H1 (cell line): ENCODE measurements around the gene ASCC3. TPM values are rescaled to one million over a fixed set of nuclear protein-coding genes. Genes with fewer than 3 reads are reported as not detected.

ENCODE experiments used
- CTCF ChIA-PET: fragments of 300-600 bp; sonication (Branson Sonifier 250); formaldehyde crosslinking; loops from one replicate; lab custom pipeline; 2021; ENCODE audit not compliant: partially characterized antibody; lab: Charles Lee
- POLR2A ChIA-PET: fragments of 300-600 bp; sonication (Branson Sonifier 250); formaldehyde crosslinking; loops from one replicate; lab custom pipeline; 2021; ENCODE audit warnings: inconsistent platforms; ENCODE audit not compliant: partially characterized antibody; lab: Charles Lee
- DNase-seq, 2 experiments: peaks; one replicate each; pipeline versions ENCODE4 v3.0.0 to v3.0.0-alpha.2; 2010 to 2022; ENCODE audit warnings: low spot score in 2 of 2, low read depth in 1 of 2, mixed read lengths in 1 of 2
- FAIRE-seq: peaks from 2 replicates; lab custom pipeline; 2011; peaks lifted over from hg19 to GRCh38; lab: Jason Lieb, UNC
- H2AFZ ChIP-seq: 2 replicates; pipeline ENCODE4 v1.8.1; 2012; ENCODE audit warnings: low read length, inconsistent platforms
- H2AK5ac ChIP-seq: 2 replicates; pipeline ENCODE4 v1.6.1; 2013; ENCODE audit warnings: low read depth, low read length
- H2BK120ac ChIP-seq: replicated peaks from 2 replicates; pipeline ENCODE3; 2013; ENCODE audit warnings: low read depth, low read length, inconsistent platforms
- H2BK12ac ChIP-seq: 2 replicates; pipeline ENCODE4 v1.6.1; 2013; ENCODE audit warnings: low read depth, low read length
- H2BK15ac ChIP-seq: 2 replicates; pipeline ENCODE4 v1.6.1; 2013; ENCODE audit warnings: low read length
- H2BK20ac ChIP-seq: 2 replicates; pipeline ENCODE4 v1.6.1; 2013; ENCODE audit warnings: low read length
- H2BK5ac ChIP-seq: 2 replicates; pipeline ENCODE4 v1.6.1; 2013; ENCODE audit warnings: low read depth, low read length
- H3K14ac ChIP-seq: 2 replicates; pipeline ENCODE4 v1.6.1; 2013; ENCODE audit warnings: inconsistent platforms; ENCODE audit not compliant: insufficient read length
- H3K18ac ChIP-seq: 2 replicates; pipeline ENCODE4 v1.6.1; 2013; ENCODE audit warnings: low read length; ENCODE audit errors: extremely low read depth
- H3K23ac ChIP-seq: 2 replicates; pipeline ENCODE4 v1.6.1; 2013; ENCODE audit warnings: inconsistent platforms; ENCODE audit not compliant: insufficient read length
- H3K23me2 ChIP-seq: 2 replicates; pipeline ENCODE4 v1.6.1; 2013; ENCODE audit warnings: low read depth, low read length
- H3K27ac ChIP-seq: 2 replicates; pipeline ENCODE4 v1.6.1; 2011; ENCODE audit warnings: low read depth, low read length, inconsistent platforms
- H3K27me3 ChIP-seq, 4 experiments: replicated peaks in 1 of 4; 1 replicate in 1 of 4; 2 replicates in 3 of 4; pipeline versions ENCODE4 v1.6.1 to v1.8.1; 2011 to 2013; ENCODE audit warnings: low read length in 3 of 4, mild to moderate bottlenecking in 3 of 4, inconsistent platforms in 2 of 4, mixed read lengths in 2 of 4, moderate library complexity in 1 of 4; ENCODE audit not compliant: control insufficient read depth in 3 of 4, insufficient read depth in 3 of 4; ENCODE audit errors: extremely low read depth in 1 of 4
- H3K36me3 ChIP-seq, 4 experiments: 2 replicates each; pipeline versions ENCODE4 v1.6.1 to v1.8.1; 2011 to 2013; ENCODE audit warnings: mild to moderate bottlenecking in 4 of 4, low read length in 3 of 4, moderate library complexity in 2 of 4, control low read depth in 1 of 4, inconsistent platforms in 1 of 4; ENCODE audit not compliant: insufficient read depth in 4 of 4, control insufficient read depth in 2 of 4
- H3K4ac ChIP-seq: replicated peaks from 2 replicates; pipeline ENCODE3; 2013; ENCODE audit warnings: low read length, low read depth, mixed read lengths, inconsistent platforms; ENCODE audit not compliant: insufficient read length
- H3K4me1 ChIP-seq, 4 experiments: replicated peaks in 1 of 4; 1 replicate in 1 of 4; 2 replicates in 3 of 4; pipeline versions ENCODE4 v1.6.1 to v1.8.1; 2011 to 2013; ENCODE audit warnings: low read length in 3 of 4, inconsistent platforms in 2 of 4, mixed read lengths in 1 of 4; ENCODE audit not compliant: insufficient read depth in 4 of 4, control insufficient read depth in 3 of 4
- H3K4me2 ChIP-seq, 2 experiments: 2 replicates each; pipeline versions ENCODE4 v1.6.1 to v1.8.1; 2011 to 2013; ENCODE audit warnings: low read depth in 2 of 2, low read length in 2 of 2, control low read depth in 1 of 2, inconsistent platforms in 1 of 2, mild to moderate bottlenecking in 1 of 2; ENCODE audit not compliant: insufficient read depth in 1 of 2
- H3K4me3 ChIP-seq, 4 experiments: fragments of 200-600, 300-600 bp in 1 of 4; sonication (generic), shearing (Covaris generic), sonication (Bioruptor Twin) in 1 of 4; 2 replicates each; pipeline versions ENCODE4 v1.5.1 to v1.8.1; 2011 to 2016; ENCODE audit warnings: low read length in 4 of 4, low read depth in 3 of 4, control low read depth in 2 of 4, inconsistent platforms in 2 of 4, mild to moderate bottlenecking in 2 of 4, mixed read lengths in 1 of 4, moderate library complexity in 1 of 4; ENCODE audit not compliant: insufficient read depth in 2 of 4; ENCODE audit errors: extremely low read depth in 1 of 4
- H3K56ac ChIP-seq: replicated peaks from 2 replicates; pipeline ENCODE3; 2013; ENCODE audit warnings: low read depth, mild to moderate bottlenecking, mixed read lengths, low read length, inconsistent platforms; ENCODE audit not compliant: insufficient read length
- H3K79me1 ChIP-seq: 2 replicates; pipeline ENCODE4 v1.6.1; 2013; ENCODE audit warnings: low read depth, low read length, control low read depth
- H3K79me2 ChIP-seq, 2 experiments: 2 replicates each; pipeline versions ENCODE4 v1.6.1 to v1.8.1; 2012 to 2013; ENCODE audit warnings: low read length in 2 of 2, mild to moderate bottlenecking in 2 of 2, inconsistent platforms in 1 of 2; ENCODE audit not compliant: insufficient read depth in 2 of 2, control insufficient read depth in 1 of 2
- H3K9ac ChIP-seq, 4 experiments: replicated peaks in 1 of 4; 1 replicate in 1 of 4; 2 replicates in 3 of 4; pipeline versions ENCODE4 v1.6.1 to v1.8.1; 2011 to 2013; ENCODE audit warnings: low read depth in 3 of 4, low read length in 3 of 4, control low read depth in 2 of 4, mild to moderate bottlenecking in 2 of 4, moderate library complexity in 2 of 4, inconsistent platforms in 1 of 4; ENCODE audit errors: extremely low read depth in 1 of 4
- H3K9me3 ChIP-seq, 2 experiments: 2 replicates each; pipeline versions ENCODE4 v1.6.1 to v1.8.1; 2012 to 2013; ENCODE audit warnings: mild to moderate bottlenecking in 2 of 2, moderate library complexity in 2 of 2, control low read depth in 1 of 2, inconsistent platforms in 1 of 2, low read depth in 1 of 2, low read length in 1 of 2, mixed read lengths in 1 of 2; ENCODE audit not compliant: insufficient read depth in 2 of 2
- H4K20me1 ChIP-seq, 2 experiments: replicated peaks in 1 of 2; 2 replicates each; pipeline versions ENCODE3 to v1.8.1; 2011 to 2013; ENCODE audit warnings: inconsistent platforms in 2 of 2, low read length in 2 of 2, mild to moderate bottlenecking in 1 of 2; ENCODE audit not compliant: insufficient read depth in 2 of 2, control insufficient read depth in 1 of 2
- H4K5ac ChIP-seq: 2 replicates; pipeline ENCODE4 v1.6.1; 2013; ENCODE audit warnings: low read length, low read depth, mixed read lengths, inconsistent platforms; ENCODE audit not compliant: insufficient read length
- H4K8ac ChIP-seq: 2 replicates; pipeline ENCODE4 v1.8.0; 2013; ENCODE audit warnings: mild to moderate bottlenecking, moderate library complexity, low read length, inconsistent platforms; ENCODE audit not compliant: insufficient read depth; ENCODE audit errors: extremely low read depth
- H4K91ac ChIP-seq: replicated peaks from 2 replicates; pipeline ENCODE3; 2013; ENCODE audit warnings: low read length, mixed read lengths, inconsistent platforms; ENCODE audit not compliant: insufficient read length
- CTBP2 ChIP-seq: IDR thresholded peaks from 2 replicates; pipeline ENCODE4 v1.7.0; 2011; ENCODE audit warnings: borderline replicate concordance, mild to moderate bottlenecking, moderate library complexity, mixed read lengths, low read length; ENCODE audit not compliant: insufficient read depth, insufficient read length
- EGR1 ChIP-seq: IDR thresholded peaks from 2 replicates; pipeline ENCODE4 v1.6.1; 2011; ENCODE audit warnings: low read depth, low read length, borderline replicate concordance
- EZH2 ChIP-seq: fragments of 200-600 bp; sonication (generic); IDR thresholded peaks from 2 replicates; pipeline ENCODE4 v1.7.1; 2012; ENCODE audit warnings: low read depth, mild to moderate bottlenecking, moderate library complexity, low read length, inconsistent platforms; ENCODE audit not compliant: severe bottlenecking
- JUND ChIP-seq: IDR thresholded peaks from 2 replicates; pipeline ENCODE4 v1.6.1; 2011; ENCODE audit warnings: mild to moderate bottlenecking, improper control_type of control experiment, low read length
- MAFK ChIP-seq: IDR thresholded peaks from 2 replicates; pipeline ENCODE4 v1.6.1; 2012; ENCODE audit warnings: low read depth, mild to moderate bottlenecking, improper control_type of control experiment, low read length
- NANOG ChIP-seq: IDR thresholded peaks from 2 replicates; pipeline ENCODE4 v1.6.1; 2011; ENCODE audit warnings: low read length, low read depth, mild to moderate bottlenecking, inconsistent platforms; ENCODE audit not compliant: insufficient read depth, poor library complexity, severe bottlenecking
- POLR2AphosphoS5 ChIP-seq: IDR thresholded peaks from 2 replicates; pipeline ENCODE4 v1.6.1; 2011; ENCODE audit warnings: low read depth, low read length
- RXRA ChIP-seq: IDR thresholded peaks from 2 replicates; pipeline ENCODE4 v1.6.1; 2011; ENCODE audit warnings: low read depth, mild to moderate bottlenecking, low read length, moderate library complexity; ENCODE audit not compliant: insufficient read depth
- SAP30 ChIP-seq: fragments of 300-600 bp; sonication (generic); IDR thresholded peaks from 2 replicates; pipeline ENCODE4 v1.7.1; 2012; ENCODE audit warnings: low read length, moderate library complexity, mild to moderate bottlenecking, inconsistent platforms; ENCODE audit not compliant: insufficient read depth, insufficient replicate concordance
- SIX5 ChIP-seq: IDR thresholded peaks from 2 replicates; pipeline ENCODE4 v1.6.1; 2011; ENCODE audit warnings: mild to moderate bottlenecking, low read depth, low read length
- WGBS, 2 experiments: shearing (Covaris generic) in 1 of 2; methylation state at CpG; one replicate each; pipeline versions ENCODE4 v1.1.6 to v1.1.7; 2013 to 2015; ENCODE audit warnings: low lambda C conversion rate in 2 of 2, mixed read lengths in 2 of 2, inconsistent platforms in 1 of 2, low coverage in 1 of 2, missing lambda C conversion rate in 1 of 2; ENCODE audit not compliant: insufficient replicate concordance in 2 of 2, insufficient coverage in 1 of 2, insufficient read length in 1 of 2; ENCODE audit errors: extremely low coverage in 1 of 2, missing lambda C conversion rate in 1 of 2; 5-methylcytosine and 5-hydroxymethylcytosine counted together
- polyA plus RNA-seq, 7 experiments: library from polyadenylated mRNA; depleted of rRNA in 3 of 7; stranded (reverse) in 5 of 7; unstranded in 2 of 7; fragments of >200 nt in 5 of 7; fragments of 200-250 nt in 2 of 7; gene quantifications; 1 replicate in 5 of 7; 2 replicates in 1 of 7; 4 replicates in 1 of 7; pipeline versions ENCODE4 v1.2.1 to v1.2.3, GENCODE V29; 2011 to 2013; ENCODE audit warnings: missing spikeins in 2 of 7, mixed read lengths in 2 of 7
- total RNA-seq: library from RNA; stranded (reverse); fragmentation: NEBNext Ultra II Directional; extraction: Animal tissue kit (Norgen Biotek cat#: 25700); gene quantifications from 2 replicates; pipeline ENCODE4 v1.2.1, GENCODE V29; 2021

ASCC3 gene
- total and polyA plus RNA-seq, 2 of the 8 experiments (the other 6 are each of a cell fraction or from before 2014, with no cell fraction given), result 37.5 to 77.8 TPM

DNA sequence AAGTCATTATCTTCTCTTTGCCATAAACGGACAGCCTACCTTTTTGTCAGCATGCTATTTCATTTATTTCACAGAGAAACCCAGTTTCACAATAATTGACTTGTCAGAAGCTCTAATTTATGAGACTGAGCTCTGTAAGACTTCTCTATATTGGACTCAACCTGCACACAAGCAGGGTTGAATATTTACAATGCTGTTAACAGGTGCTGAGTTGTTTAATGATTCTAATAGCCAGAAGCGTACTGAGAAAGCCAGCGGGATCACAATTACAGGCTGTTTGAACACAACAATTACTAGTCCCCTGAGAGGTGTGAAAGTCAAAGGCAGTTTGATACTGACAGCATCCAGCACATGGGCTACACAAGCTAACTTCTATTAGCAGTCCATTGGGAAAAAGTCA lies 288.2 kb downstream of the ASCC3 start:
- H3K4me2 ChIP-seq, result no peak overlapping the region
- no peaks in the 10 kb centered on the region for H3K79me2 ChIP-seq
- H3K79me1 ChIP-seq, result no peaks in the 10 kb centered on the region
- no peak overlapping the region for H2BK20ac ChIP-seq
- no peak overlapping the region for H2BK15ac ChIP-seq
- H3K9ac ChIP-seq, result no peak overlapping the region
- no peak overlapping the region for H3K4ac ChIP-seq
- H2BK5ac ChIP-seq, result no peak overlapping the region
- H2BK120ac ChIP-seq, result no peak overlapping the region
- H4K91ac ChIP-seq, result no peak overlapping the region
- no peak overlapping the region for H3K14ac ChIP-seq
- H4K5ac ChIP-seq, result no peak overlapping the region
- H3K4me1 ChIP-seq, result no peaks in the 10 kb centered on the region
- WGBS, 2 experiments, result 79% methylated on average over 3 of the region's 3 CpGs; no CpG with 5 or more reads in 1 of the 2 experiments
- no peak overlapping the region for H3K27ac ChIP-seq
- ChIA-PET CTCF (no interaction called here), POLR2A (no interaction called here)
- H4K8ac ChIP-seq, result no peak overlapping the region
- H3K23ac ChIP-seq, result no peak overlapping the region
- DNase-seq (no peak), FAIRE-seq (no peak)
- H3K18ac ChIP-seq, result no peak overlapping the region
- no peak overlapping the region for H3K4me3 ChIP-seq
- no peaks in the 10 kb centered on the region for H3K9me3 ChIP-seq
- no peaks in the 10 kb centered on the region for H3K27me3 ChIP-seq
- no peak overlapping the region for H2AFZ ChIP-seq
- no peak overlapping the region for H2BK12ac ChIP-seq
- H3K56ac ChIP-seq, result no peak overlapping the region
- H4K20me1 ChIP-seq, result no peaks in the 10 kb centered on the region
- no peak overlapping the region for H2AK5ac ChIP-seq
- no peaks in the 10 kb centered on the region; the same call in 1 of the 2 replicates for H3K23me2 ChIP-seq
- peaks cover 0 to 9% (median 4%) of the 10 kb centered on the region in 4 experiments; a peak in 3 of 8 replicates for H3K36me3 ChIP-seq
- TF ChIP-seq RXRA, result no peak
- no peak for TF ChIP-seq EGR1
- TF ChIP-seq SAP30, result no peak
- no peak for TF ChIP-seq NANOG
- TF ChIP-seq JUND, result no peak
- no peak for TF ChIP-seq POLR2AphosphoS5
- TF ChIP-seq EZH2, result no peak
- TF ChIP-seq SIX5, result no peak
- no peak for TF ChIP-seq MAFK
- TF ChIP-seq CTBP2, result no peak
